ENCODE measurements around the gene PGK2. TPM values are rescaled to one million over a fixed set of nuclear protein-coding genes. Genes with fewer than 3 reads are reported as not detected.

PGK2 gene
- not detected in 2 replicates for total RNA-seq (2014; rRNA removed; shearing (Covaris generic))

DNA sequence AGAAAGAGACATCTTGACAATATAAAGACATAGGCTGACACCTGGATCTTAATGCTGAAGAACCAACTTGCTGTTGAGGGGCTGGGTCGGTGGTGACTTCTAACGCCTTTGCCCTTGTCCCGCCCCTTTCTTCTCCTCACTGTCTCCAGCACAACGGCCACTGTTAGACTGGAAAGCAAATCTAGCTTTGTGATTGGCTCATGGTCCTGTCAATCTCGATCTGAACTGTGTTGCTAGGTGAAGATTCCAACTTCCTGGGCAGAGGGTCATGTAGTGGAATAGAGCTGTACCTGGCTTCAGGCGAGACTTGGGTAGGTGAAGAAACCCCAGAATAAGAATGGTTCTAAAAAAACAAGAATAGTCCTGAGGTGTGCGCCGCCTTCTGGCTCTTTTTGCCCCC is at the start of gene PGK2:
PGK2 (minus strand) TSS at position 110 of the 400 bp plus-strand sequence; CDS start at position 12, 98 bp downstream.

DNA sequence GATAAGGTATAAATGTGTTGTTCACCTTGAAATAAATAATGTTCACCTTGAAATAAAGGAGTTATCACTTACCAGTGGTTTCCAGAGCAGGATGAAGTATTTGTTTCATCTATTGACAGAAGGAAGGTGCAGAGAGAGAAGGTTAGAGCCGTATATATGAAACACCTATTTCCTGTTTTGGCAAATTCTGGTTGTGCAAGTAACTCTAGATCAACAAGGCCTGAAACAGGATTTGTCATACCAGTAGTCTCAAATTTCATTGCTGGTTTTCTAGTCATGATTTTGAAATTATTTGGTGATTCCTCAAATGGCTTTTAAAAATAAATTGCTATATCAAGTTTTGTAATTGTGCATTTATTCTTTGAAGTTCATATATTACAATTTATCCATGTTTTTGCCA is 42.8 kb downstream of the PGK2 start, which contains the start of gene CRISP3:
CRISP3 (minus strand) TSS at position 130 of the 400 bp plus-strand sequence; CDS start at position 109, 21 bp downstream.

Other genes starting within 250 kb of the PGK2 start
- gene C6orf141, start 236.6 kb downstream of the PGK2 start, total RNA-seq (2014; rRNA removed; shearing (Covaris generic)) = 35.9 and 37.0 TPM in 2 replicates
- gene RHAG, start 150.4 kb downstream of the PGK2 start, total RNA-seq (2014; rRNA removed; shearing (Covaris generic)) = not detected in 2 replicates
- gene CRISP2, start 73.7 kb downstream of the PGK2 start, total RNA-seq (2014; rRNA removed; shearing (Covaris generic)) = 0.29 TPM in 1 of 2 replicates, not detected in the other
- not detected in 2 replicates for gene CRISP3, start 42.9 kb downstream of the PGK2 start, total RNA-seq (2014; rRNA removed; shearing (Covaris generic))
- gene CRISP1, start 79.2 kb upstream of the PGK2 start, total RNA-seq (2014; rRNA removed; shearing (Covaris generic)) = not detected in 2 replicates
- gene DEFB114, start 176.9 kb upstream of the PGK2 start, total RNA-seq (2014; rRNA removed; shearing (Covaris generic)) = not detected in 2 replicates
- gene DEFB113, start 182.3 kb upstream of the PGK2 start, total RNA-seq (2014; rRNA removed; shearing (Covaris generic)) = not detected in 2 replicates
- gene DEFB110, start 234.7 kb upstream of the PGK2 start, total RNA-seq (2014; rRNA removed; shearing (Covaris generic)) = not detected in 2 replicates

Measured in A375 (cell line).